Brain microvascular endothelial cell (primary cell): ENCODE measurements around the gene APOM.
A peak's percentile ranks its signal among the peaks of the same experiment; 100 is the strongest.

Experiments
- DNase-seq: peaks from one replicate; pipeline ENCODE4 v3.0.0-alpha.2; 2020
- H3K27ac ChIP-seq: fragments of 250-450 bp; sonication (Bioruptor Pico); 2 replicates; pipeline ENCODE4 v1.5.1; 2020; ENCODE audit warnings: mild to moderate bottlenecking, moderate library complexity
- H3K27me3 ChIP-seq: fragments of 250-450 bp; sonication (Bioruptor Pico); replicated peaks from 2 replicates; pipeline ENCODE4 v1.5.1; 2020; ENCODE audit warnings: mild to moderate bottlenecking
- H3K36me3 ChIP-seq: fragments of 250-450 bp; sonication (Bioruptor Pico); replicated peaks from 2 replicates; pipeline ENCODE4 v1.5.1; 2020; ENCODE audit warnings: mild to moderate bottlenecking
- H3K4me3 ChIP-seq: 2 replicates; pipeline ENCODE4 v1.5.1; 2011; ENCODE audit warnings: low read depth, mild to moderate bottlenecking, control low read depth, low read length, moderate library complexity
- in situ Hi-C: cut with HindIII; loops from 2 replicates; pipeline ENCODE4 v1.10.0; 2017; ENCODE audit warnings: low sequenced_read_pairs, low pct_ligation_motif_present
- TF ChIP-seq, protein P1 (sequence below): IDR thresholded peaks from 2 replicates; pipeline ENCODE4 v1.5.1; 2011; ENCODE audit warnings: low read depth, mild to moderate bottlenecking, moderate library complexity, low read length, control low read depth, inconsistent platforms; ENCODE audit errors: missing control alignments

The APOM gene

DNA sequence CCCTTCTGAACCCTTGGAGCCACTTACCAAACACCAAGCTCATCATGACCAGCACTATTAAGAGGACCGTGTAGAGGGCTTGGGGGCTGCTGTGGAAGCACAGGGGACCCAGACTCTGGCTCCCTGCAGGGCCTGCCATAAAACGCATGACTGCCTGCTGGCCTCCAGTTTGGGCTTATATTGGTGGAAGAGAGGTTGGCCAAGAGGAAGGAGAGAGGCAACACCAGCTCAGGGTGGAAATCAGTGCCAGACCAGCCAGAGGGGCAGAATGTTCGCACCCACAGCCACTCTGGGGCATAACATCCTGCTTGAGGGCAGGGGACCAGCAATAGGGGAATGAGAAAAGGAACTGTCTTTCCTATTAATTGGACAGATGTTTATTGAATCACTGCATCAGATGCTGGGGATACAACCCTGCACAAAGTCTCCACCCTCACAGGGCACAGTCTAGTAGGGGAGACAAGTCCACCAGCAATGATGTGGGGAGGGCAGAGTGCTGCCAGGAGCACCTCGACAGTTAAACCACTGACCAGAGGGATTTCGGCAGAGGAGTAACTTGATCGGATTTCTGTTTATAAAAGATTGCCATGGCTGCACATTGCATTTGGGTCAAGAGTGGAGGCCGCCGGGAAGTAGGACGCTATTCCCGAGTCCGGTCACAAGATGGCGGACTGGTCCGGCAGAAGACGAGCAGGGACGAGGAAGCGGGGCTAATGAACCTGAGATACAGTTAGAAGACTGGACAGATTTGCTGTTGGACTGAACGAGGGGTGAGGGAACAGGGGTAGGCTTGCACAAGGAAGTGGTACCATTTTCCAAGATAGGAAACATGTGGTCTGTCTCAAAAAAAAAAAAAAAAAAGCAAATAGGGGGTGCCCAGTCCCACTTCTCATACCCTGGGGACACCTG, 24.8 kb downstream of the APOM start, which contains the start of gene LY6G5C:
Gene LY6G5C, minus strand, starts transcription at position 842 of the 909 bp plus-strand sequence. Its CDS starts 694 bp downstream, at position 148.
- TF ChIP-seq, protein P1, sequence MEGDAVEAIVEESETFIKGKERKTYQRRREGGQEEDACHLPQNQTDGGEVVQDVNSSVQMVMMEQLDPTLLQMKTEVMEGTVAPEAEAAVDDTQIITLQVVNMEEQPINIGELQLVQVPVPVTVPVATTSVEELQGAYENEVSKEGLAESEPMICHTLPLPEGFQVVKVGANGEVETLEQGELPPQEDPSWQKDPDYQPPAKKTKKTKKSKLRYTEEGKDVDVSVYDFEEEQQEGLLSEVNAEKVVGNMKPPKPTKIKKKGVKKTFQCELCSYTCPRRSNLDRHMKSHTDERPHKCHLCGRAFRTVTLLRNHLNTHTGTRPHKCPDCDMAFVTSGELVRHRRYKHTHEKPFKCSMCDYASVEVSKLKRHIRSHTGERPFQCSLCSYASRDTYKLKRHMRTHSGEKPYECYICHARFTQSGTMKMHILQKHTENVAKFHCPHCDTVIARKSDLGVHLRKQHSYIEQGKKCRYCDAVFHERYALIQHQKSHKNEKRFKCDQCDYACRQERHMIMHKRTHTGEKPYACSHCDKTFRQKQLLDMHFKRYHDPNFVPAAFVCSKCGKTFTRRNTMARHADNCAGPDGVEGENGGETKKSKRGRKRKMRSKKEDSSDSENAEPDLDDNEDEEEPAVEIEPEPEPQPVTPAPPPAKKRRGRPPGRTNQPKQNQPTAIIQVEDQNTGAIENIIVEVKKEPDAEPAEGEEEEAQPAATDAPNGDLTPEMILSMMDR = peak; percentile 85
- DNase-seq = peak; percentile 82
- H3K4me3 ChIP-seq = peak within 1 kb of the TSS; percentile 61
- in situ Hi-C loops = no loop called here
- H3K36me3 ChIP-seq = no peaks in the 10 kb centered on the region
- no peaks in the 10 kb centered on the region for H3K27me3 ChIP-seq
- peak within 1 kb of the TSS; percentile 30 for H3K27ac ChIP-seq

DNA sequence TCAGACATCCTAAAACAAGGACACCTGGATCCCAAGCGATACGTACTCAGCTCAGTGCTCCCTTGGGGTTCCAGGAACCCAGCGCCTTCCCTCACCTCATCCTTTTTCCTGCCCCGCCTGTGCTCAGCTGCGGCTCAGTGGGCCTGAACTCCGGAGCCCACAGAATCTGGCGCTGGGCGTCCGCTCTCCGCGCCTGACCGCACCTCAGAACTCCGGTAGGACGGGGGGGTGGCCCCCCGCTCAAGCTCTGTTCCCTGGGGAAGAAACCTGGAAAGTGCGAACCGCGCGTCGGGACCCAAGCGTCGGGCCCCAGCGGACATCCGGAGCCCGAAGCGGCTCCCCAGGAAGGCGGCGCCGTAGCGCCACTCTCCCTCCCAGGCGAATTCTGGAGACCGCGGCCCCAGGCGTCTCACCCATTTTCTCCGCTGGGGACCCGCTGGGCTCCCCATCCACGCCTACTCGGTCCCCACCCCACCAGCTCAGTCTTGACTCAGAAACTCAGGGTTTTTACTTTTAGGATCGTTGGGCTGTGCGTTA, 25.5 kb downstream of the APOM start:
- TF ChIP-seq, protein P1 = peak; percentile 29
- no peak for DNase-seq
- no peaks in the 10 kb centered on the region for H3K27me3 ChIP-seq
- in situ Hi-C loops = no loop called here
- peaks cover 2% of the 10 kb centered on the region for H3K36me3 ChIP-seq
- H3K27ac ChIP-seq = peak overlapping the region; percentile 30
- peak overlapping the region; percentile 61 for H3K4me3 ChIP-seq

DNA sequence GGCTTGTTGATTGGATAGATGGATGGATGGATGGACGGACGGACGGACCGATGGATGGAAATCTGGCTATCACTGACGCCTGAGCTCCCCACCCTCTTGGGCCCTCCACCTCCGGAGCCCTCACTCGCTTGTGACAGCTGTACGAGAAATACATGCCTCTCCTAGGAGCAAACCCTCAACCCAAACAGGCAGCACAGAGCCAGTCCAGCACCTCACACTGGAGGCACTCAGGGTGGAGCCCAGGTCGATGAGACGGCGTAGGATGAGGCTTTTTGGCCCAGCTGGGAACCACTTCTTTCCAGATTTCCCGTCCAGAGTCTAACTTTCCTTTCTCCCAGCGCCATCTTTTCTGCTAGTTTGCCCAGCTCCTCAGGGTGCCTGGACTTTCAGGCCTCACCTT, 27.9 kb downstream of the APOM start:
- Histone ChIP-seq H3K27ac (no peak overlapping the region), H3K36me3 (peaks cover 25% of the 10 kb centered on the region), H3K27me3 (no peaks in the 10 kb centered on the region), H3K4me3 (no peak overlapping the region)
- DNase-seq = no peak
- in situ Hi-C loops = no loop called here
- TF ChIP-seq, protein P1 = no peak

DNA sequence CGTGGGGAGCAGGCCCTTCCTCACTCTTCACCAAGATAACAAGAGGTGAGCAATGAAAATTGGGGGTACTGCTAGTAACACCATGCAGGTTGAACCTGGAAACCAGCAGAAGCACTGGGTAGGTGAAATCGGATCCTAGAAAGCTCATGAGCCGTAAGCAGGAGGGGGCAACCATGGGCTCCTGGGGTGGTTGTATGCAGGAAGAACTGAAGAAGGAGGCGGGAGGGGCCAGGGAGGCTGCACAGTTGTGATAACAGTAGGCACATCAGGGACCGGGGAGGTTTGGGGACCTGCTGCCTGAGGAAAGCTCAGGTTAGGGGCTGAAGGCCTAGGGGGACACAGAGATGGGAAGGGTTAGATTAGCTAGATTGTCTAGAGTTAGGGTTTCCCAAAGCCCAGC, 30.8 kb downstream of the APOM start:
- Histone ChIP-seq H3K27ac (no peak overlapping the region), H3K36me3 (peaks cover 52% of the 10 kb centered on the region), H3K27me3 (no peaks in the 10 kb centered on the region), H3K4me3 (no peak overlapping the region)
- TF ChIP-seq, protein P1 = no peak
- in situ Hi-C loops = no loop called here
- DNase-seq = no peak

DNA sequence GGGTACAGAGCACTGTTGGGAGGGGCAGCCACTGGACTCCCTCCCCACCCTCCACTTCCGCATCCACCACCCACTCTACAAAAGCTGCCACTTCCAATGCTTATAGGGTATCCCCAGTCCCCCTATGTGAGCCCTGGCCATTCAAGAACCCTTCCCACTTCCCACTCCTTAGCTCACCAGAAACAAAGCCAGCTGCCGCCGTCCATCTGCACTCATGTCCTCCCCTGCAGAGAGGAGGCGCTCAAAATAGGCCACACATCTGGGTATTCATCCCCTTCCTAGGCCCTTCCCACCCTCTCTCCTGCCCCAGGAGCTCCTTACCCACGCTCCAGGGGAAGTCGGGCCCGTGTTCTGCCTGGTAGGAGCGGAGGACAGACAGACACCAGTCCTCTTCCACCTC, 31.6 kb downstream of the APOM start:
- Histone ChIP-seq H3K4me3 (no peak overlapping the region), H3K27ac (no peak overlapping the region), H3K36me3 (peaks cover 57% of the 10 kb centered on the region), H3K27me3 (no peaks in the 10 kb centered on the region)
- TF ChIP-seq, protein P1 = no peak
- in situ Hi-C loops = no loop called here
- no peak for DNase-seq
